GM12872 (cell line): Measurements from ENCODE around the gene SAMSN1.

Source experiments
- CTCF ChIP-seq: IDR thresholded peaks from 3 replicates; pipeline ENCODE4 v1.5.1; 2011; ENCODE audit warnings: low read depth, mild to moderate bottlenecking, low read length, moderate library complexity; ENCODE audit not compliant: insufficient read depth

Gene SAMSN1

GRCh38 chr21:14548779-14549178 lies 2.7 kb upstream of the SAMSN1 start:
- TF ChIP-seq CTCF = no peak

- TF ChIP-seq CTCF = no peak
Observed at GRCh38 chr21:14547834-14548513, 1.9 kb upstream of the SAMSN1 start.

- TF ChIP-seq CTCF = no peak
Observed at GRCh38 chr21:14543983-14544382, 2.1 kb downstream of the SAMSN1 start.

GRCh38 chr21:14542638-14543037 lies 3.5 kb downstream of the SAMSN1 start:
- TF ChIP-seq CTCF = no peak

- no peak for TF ChIP-seq CTCF
Observed at GRCh38 chr21:14541841-14542490, 4.1 kb downstream of the SAMSN1 start.

GRCh38 chr21:14538483-14538882 lies 7.6 kb downstream of the SAMSN1 start:
- no peak for TF ChIP-seq CTCF

GRCh38 chr21:14536929-14537328 lies 9.2 kb downstream of the SAMSN1 start:
- TF ChIP-seq CTCF = no peak
